Mesothelial cell of epicardium (in vitro differentiated cells): ENCODE data around the gene SMAD6. TPM values are rescaled to one million over a fixed set of nuclear protein-coding genes. Genes with fewer than 3 reads are reported as not detected.
A peak's percentile ranks its signal among the peaks of the same experiment; 100 is the strongest.

Experiments
- DNase-seq, 2 experiments: peaks; one replicate each; pipeline ENCODE4 v3.0.0; 2021; ENCODE audit warnings: low spot score in 2 of 2; ENCODE audit not compliant: unreplicated experiment in 2 of 2
- H3K27ac Mint-ChIP-seq: 2 replicates; pipeline ENCODE4 v1.8.0; 2021; ENCODE audit warnings: mixed read lengths
- H3K27me3 Mint-ChIP-seq: 2 replicates; pipeline ENCODE4 v1.8.0; 2021; ENCODE audit warnings: low read depth, mixed read lengths
- H3K36me3 Mint-ChIP-seq: 2 replicates; pipeline ENCODE4 v1.8.0; 2021; ENCODE audit warnings: mixed read lengths
- H3K4me1 Mint-ChIP-seq: 2 replicates; pipeline ENCODE4 v1.8.0; 2021; ENCODE audit warnings: mixed read lengths
- H3K4me3 Mint-ChIP-seq: 2 replicates; pipeline ENCODE4 v1.8.0; 2021; ENCODE audit warnings: mild to moderate bottlenecking, moderate library complexity, mixed read lengths
- H3K9me3 Mint-ChIP-seq: 2 replicates; pipeline ENCODE4 v1.8.0; 2021; ENCODE audit warnings: mixed read lengths
- total RNA-seq: library from RNA; stranded (reverse); gene quantifications from 3 replicates; pipeline ENCODE4 v1.2.1, GENCODE V29; 2021
- TF ChIP-seq, protein P1 (sequence below): fragments of 200-600 bp; sonication (generic); IDR thresholded peaks from one replicate; pipeline ENCODE4 v1.5.0; 2021; ENCODE audit warnings: antibody characterized with exemption; ENCODE audit not compliant: unreplicated experiment

The SMAD6 gene
- 164 to 176 TPM (median 176 TPM) in 3 replicates for total RNA-seq

DNA sequence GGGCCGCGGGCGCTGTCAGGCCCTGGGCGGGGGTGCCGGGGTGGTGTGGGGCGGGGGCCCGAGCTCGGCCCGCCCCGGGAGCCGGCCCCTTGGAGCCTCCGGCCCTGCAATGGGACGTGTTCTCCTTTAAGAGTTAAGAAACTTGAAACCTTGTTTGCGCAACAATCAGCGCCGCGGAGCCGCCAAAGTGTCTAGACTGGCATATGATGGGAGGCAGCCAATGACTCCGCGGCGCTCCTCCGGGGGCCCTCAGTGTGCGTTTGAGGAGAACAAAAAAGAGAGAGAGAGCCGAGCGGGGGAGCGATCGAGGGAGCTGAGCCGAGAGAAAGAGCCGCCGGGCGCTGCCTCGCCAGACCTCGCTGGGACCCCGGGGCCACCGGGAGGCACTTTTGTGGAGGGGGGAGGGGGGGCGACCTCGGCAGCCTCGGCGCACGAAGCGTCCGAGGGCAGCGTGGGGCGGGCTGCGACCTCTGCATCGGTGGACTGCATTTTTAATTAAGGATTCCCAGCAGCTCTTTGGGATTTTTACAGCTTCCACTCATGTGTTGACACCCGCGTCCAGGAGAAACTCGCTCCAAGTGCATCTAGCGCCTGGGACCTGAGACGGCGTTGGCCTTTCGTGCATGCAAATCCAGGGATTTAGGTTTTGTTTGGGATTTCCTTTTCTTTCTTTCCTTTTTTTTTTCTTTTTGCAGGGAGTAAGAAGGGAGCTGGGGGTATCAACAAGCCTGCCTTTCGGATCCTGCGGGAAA is at the start of gene SMAD6:
TSS of gene SMAD6 (plus strand) at position 202 of the 752 bp plus-strand sequence. CDS start 1,023 bp downstream, outside the sequence.
- Mint-ChIP-seq H3K27ac (peak within 1 kb of the TSS; percentile 97), H3K27me3 (no peaks in the 10 kb centered on the region), H3K9me3 (no peaks in the 10 kb centered on the region), H3K36me3 (peaks cover 18% of the 10 kb centered on the region), H3K4me3 (peak within 1 kb of the TSS; percentile 92), H3K4me1 (peaks cover 36% of the 10 kb centered on the region)
- TF ChIP-seq, protein P1, sequence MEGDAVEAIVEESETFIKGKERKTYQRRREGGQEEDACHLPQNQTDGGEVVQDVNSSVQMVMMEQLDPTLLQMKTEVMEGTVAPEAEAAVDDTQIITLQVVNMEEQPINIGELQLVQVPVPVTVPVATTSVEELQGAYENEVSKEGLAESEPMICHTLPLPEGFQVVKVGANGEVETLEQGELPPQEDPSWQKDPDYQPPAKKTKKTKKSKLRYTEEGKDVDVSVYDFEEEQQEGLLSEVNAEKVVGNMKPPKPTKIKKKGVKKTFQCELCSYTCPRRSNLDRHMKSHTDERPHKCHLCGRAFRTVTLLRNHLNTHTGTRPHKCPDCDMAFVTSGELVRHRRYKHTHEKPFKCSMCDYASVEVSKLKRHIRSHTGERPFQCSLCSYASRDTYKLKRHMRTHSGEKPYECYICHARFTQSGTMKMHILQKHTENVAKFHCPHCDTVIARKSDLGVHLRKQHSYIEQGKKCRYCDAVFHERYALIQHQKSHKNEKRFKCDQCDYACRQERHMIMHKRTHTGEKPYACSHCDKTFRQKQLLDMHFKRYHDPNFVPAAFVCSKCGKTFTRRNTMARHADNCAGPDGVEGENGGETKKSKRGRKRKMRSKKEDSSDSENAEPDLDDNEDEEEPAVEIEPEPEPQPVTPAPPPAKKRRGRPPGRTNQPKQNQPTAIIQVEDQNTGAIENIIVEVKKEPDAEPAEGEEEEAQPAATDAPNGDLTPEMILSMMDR: peak; percentile 12
- DNase-seq: peak; percentile 91 to 94

DNA sequence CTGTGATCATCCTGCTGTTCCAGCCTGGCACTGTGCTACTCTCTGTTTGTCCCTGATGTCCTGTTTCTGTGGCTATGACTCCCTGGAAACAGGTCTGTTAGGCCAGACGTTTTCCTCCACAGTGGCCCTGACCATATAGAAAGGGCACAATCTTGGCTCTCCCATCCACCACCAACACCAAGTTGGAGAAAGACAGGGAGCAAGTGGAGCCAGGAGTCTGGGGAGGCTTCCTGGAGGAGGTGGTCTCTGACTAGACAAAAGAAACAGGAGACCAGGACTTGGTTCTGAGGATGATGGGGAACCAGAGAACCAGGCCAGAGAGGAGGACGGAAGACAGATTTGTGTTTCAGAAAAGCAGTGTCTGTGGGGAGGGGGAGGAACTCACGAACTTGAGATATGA is 49.2 kb upstream of the SMAD6 start:
- Mint-ChIP-seq H3K27ac (peak overlapping the region; percentile 77), H3K27me3 (no peaks in the 10 kb centered on the region), H3K4me1 (peaks cover 77% of the 10 kb centered on the region), H3K36me3 (no peaks in the 10 kb centered on the region), H3K9me3 (no peaks in the 10 kb centered on the region), H3K4me3 (no peak overlapping the region)
- TF ChIP-seq, protein P1: no peak
- DNase-seq: no peak

DNA sequence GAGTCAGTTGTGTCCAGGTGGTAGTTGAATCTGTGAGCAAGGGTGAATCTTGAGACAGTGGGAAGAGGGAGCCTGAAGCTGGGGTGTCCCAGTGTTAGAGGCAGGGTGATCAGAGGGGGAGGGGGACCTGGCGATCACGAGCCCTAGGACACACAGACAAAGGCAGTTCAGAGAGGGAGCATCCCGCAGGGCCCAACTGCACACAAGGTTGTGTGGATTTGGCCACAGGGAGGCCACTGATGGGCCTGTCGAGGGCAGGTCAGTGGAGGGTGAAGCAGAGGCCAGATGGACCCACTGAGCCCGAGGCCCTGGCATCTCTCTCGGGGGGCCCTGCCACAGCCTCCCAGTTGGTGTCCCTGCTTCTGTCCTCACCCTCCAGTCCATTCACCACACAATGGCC is 48.6 kb upstream of the SMAD6 start:
- H3K36me3 Mint-ChIP-seq: no peaks in the 10 kb centered on the region
- H3K27me3 Mint-ChIP-seq: no peaks in the 10 kb centered on the region
- no peak for DNase-seq
- TF ChIP-seq, protein P1: no peak
- H3K4me1 Mint-ChIP-seq: peaks cover 74% of the 10 kb centered on the region
- peak overlapping the region; percentile 77 for H3K27ac Mint-ChIP-seq
- H3K9me3 Mint-ChIP-seq: no peaks in the 10 kb centered on the region
- H3K4me3 Mint-ChIP-seq: no peak overlapping the region

DNA sequence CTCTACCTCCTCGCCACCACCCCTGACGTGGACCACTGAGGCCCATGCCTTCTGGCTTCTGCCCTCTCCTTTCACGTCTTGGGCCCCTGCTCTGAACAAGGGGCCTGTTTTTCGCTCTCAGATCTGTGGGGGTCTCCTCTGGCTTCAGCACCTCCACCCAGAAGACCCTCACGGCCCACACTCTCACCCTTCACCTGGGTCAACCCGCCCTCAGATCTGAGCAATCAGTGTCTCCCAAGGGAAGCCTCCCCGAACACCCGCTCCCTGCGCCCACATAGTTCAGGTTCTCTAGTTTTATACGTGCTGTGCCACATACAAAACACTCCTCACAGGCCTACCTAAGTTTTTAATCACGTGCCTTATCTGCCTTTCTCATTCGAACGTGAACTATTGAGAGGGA is 48.2 kb upstream of the SMAD6 start:
- Mint-ChIP-seq H3K27me3 (no peaks in the 10 kb centered on the region), H3K4me1 (peaks cover 72% of the 10 kb centered on the region), H3K4me3 (peak overlapping the region; percentile 6), H3K27ac (peak overlapping the region; percentile 77), H3K36me3 (no peaks in the 10 kb centered on the region), H3K9me3 (no peaks in the 10 kb centered on the region)
- no peak for DNase-seq
- TF ChIP-seq, protein P1: no peak

DNA sequence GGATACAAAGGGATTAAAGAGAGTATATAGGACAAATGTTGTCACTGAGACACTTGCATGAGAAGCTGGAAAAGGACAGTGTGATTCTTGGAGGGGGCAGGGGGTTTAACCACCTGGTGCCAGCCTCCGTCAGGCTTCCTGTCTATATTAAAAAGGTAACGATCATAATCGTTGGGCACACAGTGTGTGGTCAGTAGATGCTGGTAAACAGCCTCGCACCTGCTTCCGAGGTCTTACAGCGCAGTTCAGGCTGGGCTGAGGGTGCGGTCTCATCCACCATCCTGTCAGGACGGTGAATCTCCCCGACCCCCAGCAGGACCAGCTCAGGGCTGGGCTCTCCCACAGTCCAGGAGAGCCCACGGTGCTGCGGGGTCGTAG is 47.7 kb upstream of the SMAD6 start:
- peak overlapping the region; percentile 77 for H3K27ac Mint-ChIP-seq
- no peaks in the 10 kb centered on the region for H3K36me3 Mint-ChIP-seq
- H3K4me1 Mint-ChIP-seq: peaks cover 69% of the 10 kb centered on the region
- H3K27me3 Mint-ChIP-seq: no peaks in the 10 kb centered on the region
- TF ChIP-seq, protein P1: no peak
- H3K4me3 Mint-ChIP-seq: peak overlapping the region; percentile 6
- no peak for DNase-seq
- H3K9me3 Mint-ChIP-seq: no peaks in the 10 kb centered on the region
